ENCODE data around the gene CNTNAP3B. TPM values are rescaled to one million over a fixed set of nuclear protein-coding genes. Genes with fewer than 3 reads are reported as not detected.
"Not testable (repeated sequence)": the region's sequence is repeated elsewhere in the genome, so short reads cannot be mapped to it uniquely, and the experiment has no call there.

Gene CNTNAP3B
- total and polyA plus RNA-seq, 12 donors, result 0.24 to 15.6 (median 6.4) TPM

DNA sequence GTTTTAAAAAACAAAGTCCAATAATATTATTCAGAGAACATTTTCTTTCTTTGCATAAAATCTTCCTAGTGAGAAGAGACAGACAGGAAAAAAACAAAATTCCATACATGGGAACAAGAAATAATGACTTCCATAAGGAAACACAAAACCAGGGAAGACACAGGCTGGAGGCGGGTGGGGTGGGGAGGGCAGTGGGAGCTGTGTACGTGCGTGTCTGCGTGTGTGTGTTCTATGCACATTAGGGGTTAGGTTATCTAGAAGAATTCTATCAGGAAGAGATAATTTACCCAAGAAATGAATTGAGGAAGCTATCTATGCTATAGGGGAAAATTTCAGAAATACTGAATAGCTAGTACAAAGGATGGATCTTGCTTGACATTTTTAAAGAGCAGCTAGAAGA is 58.2 kb downstream of the CNTNAP3B start:
- H3K9me3 ChIP-seq (replicated peaks in 1 of 3); H3K36me3 ChIP-seq (replicated peaks in 1 of 2); intact Hi-C loops (cut with DNase I); DNase-seq; H3K27ac ChIP-seq; H3K27me3 ChIP-seq; H3K4me1 ChIP-seq (replicated peaks in 1 of 2); H3K4me3 ChIP-seq: not testable (repeated sequence)
- WGBS, 4 donors, result 60% methylated on average over 1 of the region's 4 CpGs; no CpG with 5 or more reads in 3 of the 4 donors

DNA sequence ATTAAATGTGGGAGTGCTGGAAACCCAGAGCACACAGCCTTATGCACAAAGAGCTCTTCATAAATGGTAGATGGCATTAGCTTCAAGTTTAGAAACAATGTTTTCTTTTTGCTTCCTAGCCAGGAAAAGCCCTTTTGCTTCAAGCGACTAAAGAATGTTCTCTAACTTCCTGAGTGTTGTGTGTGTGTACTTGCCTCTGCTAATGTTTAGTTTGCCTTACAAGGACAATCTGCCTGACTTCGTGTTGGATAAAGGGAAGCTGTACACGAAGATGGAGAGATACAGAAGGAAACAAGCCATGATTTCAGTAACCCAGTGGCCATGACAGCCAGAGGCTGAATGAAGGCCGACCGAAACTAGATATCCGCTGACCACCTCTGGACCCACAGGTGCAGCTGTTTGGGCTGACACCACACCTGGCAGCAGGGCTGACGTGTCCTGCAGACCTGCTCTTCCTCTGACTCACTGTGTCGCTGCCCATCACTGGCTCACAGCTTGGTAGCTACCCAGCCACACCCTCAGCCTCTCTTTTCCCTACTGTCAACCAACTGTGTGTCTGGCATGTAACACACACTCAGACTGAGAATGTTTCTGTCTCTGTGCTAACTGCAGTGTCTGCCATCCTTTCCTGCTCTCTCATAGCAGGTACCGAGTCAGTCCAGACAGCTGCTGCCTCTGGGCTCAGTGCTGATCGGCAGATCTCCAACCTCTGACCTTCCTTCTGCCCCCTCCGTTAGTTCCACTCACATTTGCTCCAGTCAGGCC is 59.0 kb downstream of the CNTNAP3B start:
- DNase-seq, result peak in 1 of 7 donors; percentile 48
- H3K4me1 ChIP-seq (replicated peaks in 1 of 2); H3K4me3 ChIP-seq; H3K27ac ChIP-seq; intact Hi-C loops (cut with DNase I); H3K27me3 ChIP-seq; H3K9me3 ChIP-seq (replicated peaks in 1 of 3); H3K36me3 ChIP-seq (replicated peaks in 1 of 2): not testable (repeated sequence)
- 39 to 59% (median 48%) methylated on average over 3 to 4 of the region's 11 CpGs for WGBS, 4 donors

DNA sequence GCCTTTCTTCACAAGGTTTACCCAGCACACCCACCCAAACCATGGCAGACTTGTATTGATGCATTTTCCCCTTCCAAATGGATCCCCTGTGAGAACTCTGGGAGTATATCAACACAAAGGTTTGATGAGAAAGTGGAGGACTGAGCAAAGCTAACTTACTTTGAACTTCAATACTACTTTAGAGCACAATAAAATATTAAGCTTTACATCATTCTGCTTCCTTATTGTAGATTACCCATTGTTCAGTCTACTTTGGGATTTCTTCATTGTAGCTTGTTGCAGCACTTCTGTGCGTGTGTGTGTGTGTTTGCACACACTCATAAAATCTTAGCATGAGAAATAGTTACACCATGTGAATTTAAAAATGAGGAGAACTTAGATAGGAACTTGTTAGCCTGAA is 75.4 kb downstream of the CNTNAP3B start:
- 82 to 86% methylated on average over 1 of the region's 1 CpG; no CpG with 5 or more reads in 2 of the 4 donors for WGBS, 4 donors
- H3K9me3 ChIP-seq (replicated peaks in 1 of 3); H3K27me3 ChIP-seq; H3K36me3 ChIP-seq (replicated peaks in 1 of 2); H3K4me1 ChIP-seq (replicated peaks in 1 of 2); intact Hi-C loops (cut with DNase I); H3K27ac ChIP-seq; DNase-seq; H3K4me3 ChIP-seq: not testable (repeated sequence)

- H3K27ac ChIP-seq; H3K36me3 ChIP-seq (replicated peaks in 1 of 2); H3K27me3 ChIP-seq; H3K9me3 ChIP-seq (replicated peaks in 1 of 3); DNase-seq; H3K4me3 ChIP-seq; H3K4me1 ChIP-seq (replicated peaks in 1 of 2); intact Hi-C loops (cut with DNase I): not testable (repeated sequence)
- no CpG with 5 or more reads among the region's 2 CpGs for WGBS, 4 donors
These were observed 78.5 kb downstream of the CNTNAP3B start for GRCh38 chr9:42050701-42051100.

- H3K27me3 ChIP-seq; H3K27ac ChIP-seq; H3K9me3 ChIP-seq (replicated peaks in 1 of 3); DNase-seq; H3K4me3 ChIP-seq; intact Hi-C loops (cut with DNase I); H3K4me1 ChIP-seq (replicated peaks in 1 of 2); H3K36me3 ChIP-seq (replicated peaks in 1 of 2): not testable (repeated sequence)
- 72 to 89% (median 78%) methylated on average over 6 to 10 of the region's 10 CpGs for WGBS, 4 donors
These were observed 84.7 kb downstream of the CNTNAP3B start for GRCh38 chr9:42044422-42045010.

GRCh38 chr9:42033541-42033940 is 95.7 kb downstream of the CNTNAP3B start:
- H3K27ac ChIP-seq; intact Hi-C loops (cut with DNase I): not testable (repeated sequence)

GRCh38 chr9:42020639-42021038 is 108.6 kb downstream of the CNTNAP3B start:
- H3K9me3 ChIP-seq (replicated peaks in 1 of 3); H3K27ac ChIP-seq; H3K4me1 ChIP-seq (replicated peaks in 1 of 2); DNase-seq; H3K27me3 ChIP-seq; H3K4me3 ChIP-seq; H3K36me3 ChIP-seq (replicated peaks in 1 of 2); intact Hi-C loops (cut with DNase I): not testable (repeated sequence)

More at GRCh38 chr9:42033541-42033940, 95.7 kb downstream of the CNTNAP3B start:
- H3K36me3 ChIP-seq (replicated peaks in 1 of 2); H3K4me1 ChIP-seq (replicated peaks in 1 of 2); H3K9me3 ChIP-seq (replicated peaks in 1 of 3); H3K4me3 ChIP-seq; H3K27me3 ChIP-seq; DNase-seq: not testable (repeated sequence)
- WGBS, 4 donors, result no CpG with 5 or more reads among the region's 3 CpGs

- H3K36me3 ChIP-seq (replicated peaks in 1 of 2); intact Hi-C loops (cut with DNase I); H3K27me3 ChIP-seq; H3K27ac ChIP-seq; H3K4me3 ChIP-seq; H3K4me1 ChIP-seq (replicated peaks in 1 of 2); H3K9me3 ChIP-seq (replicated peaks in 1 of 3): not testable (repeated sequence)
- peak in 5 of 7 donors; percentile 1 to 46 (median 10) for DNase-seq
- WGBS, 4 donors, result 58 to 96% (median 69%) methylated on average over 4 to 7 of the region's 7 CpGs
These were observed 110.9 kb downstream of the CNTNAP3B start for GRCh38 chr9:42018220-42018922.

DNA sequence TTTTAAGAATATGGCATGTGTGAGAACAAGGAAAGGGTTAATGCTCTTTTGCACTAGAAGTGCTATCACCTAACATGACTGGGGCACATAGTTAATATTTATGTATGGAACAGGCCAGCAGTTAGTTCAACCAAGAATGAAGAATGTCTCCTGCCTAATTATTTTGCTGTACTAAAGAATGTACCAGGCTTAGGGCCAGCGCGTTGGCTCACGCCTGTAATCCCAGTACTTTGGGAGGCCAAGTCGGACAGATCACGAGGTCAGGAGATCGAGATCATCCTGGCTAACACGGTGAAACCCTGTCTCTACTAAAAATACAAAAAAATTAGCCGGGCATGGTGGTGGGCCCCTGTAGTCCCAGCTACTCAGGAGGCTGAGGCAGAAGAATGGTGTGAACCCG is 114.9 kb downstream of the CNTNAP3B start:
- H3K27ac ChIP-seq; intact Hi-C loops (cut with DNase I); H3K9me3 ChIP-seq (replicated peaks in 1 of 3); DNase-seq; H3K36me3 ChIP-seq (replicated peaks in 1 of 2); H3K27me3 ChIP-seq; H3K4me3 ChIP-seq; H3K4me1 ChIP-seq (replicated peaks in 1 of 2): not testable (repeated sequence)
- 50 to 85% (median 73%) methylated on average over 1 to 7 of the region's 9 CpGs; no CpG with 5 or more reads in 1 of the 4 donors for WGBS, 4 donors

- not testable (repeated sequence) for DNase-seq; H3K9me3 ChIP-seq (replicated peaks in 1 of 3)
- WGBS, 4 donors, result no CpG with 5 or more reads among the region's 9 CpGs
These were observed 137.6 kb downstream of the CNTNAP3B start for GRCh38 chr9:41991607-41992006.

GRCh38 chr9:41980271-41980670 is 149.0 kb downstream of the CNTNAP3B start:
- H3K27me3 ChIP-seq; DNase-seq; intact Hi-C loops (cut with DNase I); H3K36me3 ChIP-seq (replicated peaks in 1 of 2); H3K4me1 ChIP-seq (replicated peaks in 1 of 2); H3K9me3 ChIP-seq (replicated peaks in 1 of 3); H3K4me3 ChIP-seq; H3K27ac ChIP-seq: not testable (repeated sequence)
- WGBS, 4 donors, result no CpG with 5 or more reads among the region's 2 CpGs

More at GRCh38 chr9:41991607-41992006, 137.6 kb downstream of the CNTNAP3B start:
- H3K36me3 ChIP-seq (replicated peaks in 1 of 2); H3K4me3 ChIP-seq; intact Hi-C loops (cut with DNase I); H3K4me1 ChIP-seq (replicated peaks in 1 of 2); H3K27me3 ChIP-seq; H3K27ac ChIP-seq: not testable (repeated sequence)

Measured in adrenal gland (tissue), 12 donors.